GM19463 (cell line): ENCODE results near the gene RNF180.
"Not testable (repeated sequence)": the region's sequence is repeated elsewhere in the genome, so short reads cannot be mapped to it uniquely, and the experiment has no call there.

Experiments
- ATAC-seq: cut with Tn5 transposase; IDR thresholded peaks from one replicate; pipeline ENCODE4 v1.9.1; 2021; ENCODE audit warnings: mild to moderate bottlenecking, moderate library complexity; ENCODE audit not compliant: unreplicated experiment

Gene RNF180

GRCh38 chr5:64341340-64341739, 175.7 kb downstream of the RNF180 start:
- no peak for ATAC-seq

GRCh38 chr5:64344501-64344900, 178.9 kb downstream of the RNF180 start:
- no peak for ATAC-seq

GRCh38 chr5:64347309-64347708, 181.7 kb downstream of the RNF180 start:
- no peak for ATAC-seq

GRCh38 chr5:64364426-64364825, 198.8 kb downstream of the RNF180 start:
- no peak for ATAC-seq

GRCh38 chr5:64384765-64385164, 219.1 kb downstream of the RNF180 start:
- ATAC-seq = peak; percentile 92

- ATAC-seq = no peak
Observed at GRCh38 chr5:64397552-64397951, 231.9 kb downstream of the RNF180 start.

- ATAC-seq = not testable (repeated sequence)
Observed at GRCh38 chr5:64398735-64399134, 233.1 kb downstream of the RNF180 start.

GRCh38 chr5:64407103-64407825, 241.6 kb downstream of the RNF180 start:
- not testable (repeated sequence) for ATAC-seq

GRCh38 chr5:64417390-64417789, 251.7 kb downstream of the RNF180 start:
- no peak for ATAC-seq

- no peak for ATAC-seq
Observed at GRCh38 chr5:64418013-64418412, 252.4 kb downstream of the RNF180 start.
